ENCODE data around the gene NTSR1. TPM values are rescaled to one million over a fixed set of nuclear protein-coding genes. Genes with fewer than 3 reads are reported as not detected.

The NTSR1 gene
- total RNA-seq, 1 donor from 2014 or later, result 0.26 TPM

- Histone ChIP-seq H4K20me1 (ENCODE audit: low read depth) (no peaks in the 10 kb centered on the region), H3K36me3 (no peaks in the 10 kb centered on the region), H3K4me2 (no peak overlapping the region), H3K79me2 (ENCODE audit: low read depth) (no peaks in the 10 kb centered on the region), H3K9me3 (ENCODE audit: low read depth) (peaks cover 8% of the 10 kb centered on the region), H2AFZ (replicated peaks) (no peak overlapping the region), H3K4me3 (no peak overlapping the region), H3K4me1 (no peaks in the 10 kb centered on the region), H3F3A (ENCODE audit: low read depth) (no peaks in the 10 kb centered on the region), H3K9ac (no peak overlapping the region), H3K27me3 (peaks cover 4% of the 10 kb centered on the region), H3K27ac (no peak overlapping the region)
- no peak for TF ChIP-seq EZH2 (IDR thresholded peaks at IDR 0.05)
- TF ChIP-seq EZH2phosphoT487 (IDR thresholded peaks at IDR 0.05), result no peak
- TF ChIP-seq CTCF (IDR thresholded peaks at IDR 0.05), result no peak
- Mint-ChIP-seq H3K4me1 (no peaks in the 10 kb centered on the region), H3K9me3 (peaks cover 18% of the 10 kb centered on the region), H3K27me3 (ENCODE audit: insufficient read depth, low read depth) (peaks cover 9% of the 10 kb centered on the region), H3K27ac (no peak overlapping the region), H3K4me3 (no peak overlapping the region), H3K36me3 (no peaks in the 10 kb centered on the region)
- DNase-seq (ENCODE audit: low spot score), result no peak
Measured at GRCh38 chr20:62723768-62724450, 15.3 kb downstream of the NTSR1 start.

GRCh38 chr20:62724692-62725595 is 16.3 kb downstream of the NTSR1 start:
- H3K9me3 Mint-ChIP-seq, result peaks cover 14% of the 10 kb centered on the region
- peaks cover 8% of the 10 kb centered on the region for H3K9me3 ChIP-seq (ENCODE audit: low read depth)
- TF ChIP-seq EZH2phosphoT487 (IDR thresholded peaks at IDR 0.05) (no peak), EZH2 (IDR thresholded peaks at IDR 0.05) (no peak), CTCF (IDR thresholded peaks at IDR 0.05) (no peak)
- H3K4me3 Mint-ChIP-seq, result no peak overlapping the region
- no peak overlapping the region for H3K27ac ChIP-seq
- no peaks in the 10 kb centered on the region for H3K36me3 ChIP-seq
- no peak overlapping the region for H3K4me3 ChIP-seq
- H2AFZ ChIP-seq (replicated peaks), result no peak overlapping the region
- no peaks in the 10 kb centered on the region for H3K4me1 Mint-ChIP-seq
- H3K4me2 ChIP-seq, result no peak overlapping the region
- peaks cover 9% of the 10 kb centered on the region for H3K27me3 Mint-ChIP-seq (ENCODE audit: insufficient read depth, low read depth)
- no peaks in the 10 kb centered on the region for H3K27me3 ChIP-seq
- H3K27ac Mint-ChIP-seq, result no peak overlapping the region
- no peaks in the 10 kb centered on the region for H3K4me1 ChIP-seq
- no peaks in the 10 kb centered on the region for H3F3A ChIP-seq (ENCODE audit: low read depth)
- H3K36me3 Mint-ChIP-seq, result no peaks in the 10 kb centered on the region
- H3K79me2 ChIP-seq (ENCODE audit: low read depth), result no peaks in the 10 kb centered on the region
- H3K9ac ChIP-seq, result no peak overlapping the region
- no peaks in the 10 kb centered on the region for H4K20me1 ChIP-seq (ENCODE audit: low read depth)
- DNase-seq (ENCODE audit: low spot score), result no peak

GRCh38 chr20:62725596-62726268 is 17.1 kb downstream of the NTSR1 start:
- Histone ChIP-seq H2AFZ (replicated peaks) (no peak overlapping the region), H3K9ac (no peak overlapping the region), H3K4me2 (no peak overlapping the region), H3K36me3 (no peaks in the 10 kb centered on the region), H3F3A (ENCODE audit: low read depth) (no peaks in the 10 kb centered on the region), H3K4me1 (no peaks in the 10 kb centered on the region), H3K27me3 (no peaks in the 10 kb centered on the region), H4K20me1 (ENCODE audit: low read depth) (no peaks in the 10 kb centered on the region), H3K27ac (no peak overlapping the region), H3K79me2 (ENCODE audit: low read depth) (no peaks in the 10 kb centered on the region), H3K9me3 (ENCODE audit: low read depth) (peaks cover 7% of the 10 kb centered on the region), H3K4me3 (no peak overlapping the region)
- peaks cover 9% of the 10 kb centered on the region for H3K9me3 Mint-ChIP-seq
- peaks cover 9% of the 10 kb centered on the region for H3K27me3 Mint-ChIP-seq (ENCODE audit: insufficient read depth, low read depth)
- DNase-seq (ENCODE audit: low spot score), result no peak
- TF ChIP-seq EZH2 (IDR thresholded peaks at IDR 0.05) (no peak), CTCF (IDR thresholded peaks at IDR 0.05) (no peak), EZH2phosphoT487 (IDR thresholded peaks at IDR 0.05) (no peak)
- no peaks in the 10 kb centered on the region for H3K36me3 Mint-ChIP-seq
- no peak overlapping the region for H3K4me3 Mint-ChIP-seq
- no peak overlapping the region for H3K27ac Mint-ChIP-seq
- no peaks in the 10 kb centered on the region for H3K4me1 Mint-ChIP-seq

All from neural progenitor cell (in vitro differentiated cells).